HG02885 (cell line): Measurements from ENCODE around the gene C22orf15.

Source experiments
- ATAC-seq: cut with Tn5 transposase; IDR thresholded peaks from one replicate; pipeline ENCODE4 v1.9.1; 2021; ENCODE audit warnings: mild to moderate bottlenecking; ENCODE audit not compliant: unreplicated experiment, poor library complexity

Gene C22orf15

DNA sequence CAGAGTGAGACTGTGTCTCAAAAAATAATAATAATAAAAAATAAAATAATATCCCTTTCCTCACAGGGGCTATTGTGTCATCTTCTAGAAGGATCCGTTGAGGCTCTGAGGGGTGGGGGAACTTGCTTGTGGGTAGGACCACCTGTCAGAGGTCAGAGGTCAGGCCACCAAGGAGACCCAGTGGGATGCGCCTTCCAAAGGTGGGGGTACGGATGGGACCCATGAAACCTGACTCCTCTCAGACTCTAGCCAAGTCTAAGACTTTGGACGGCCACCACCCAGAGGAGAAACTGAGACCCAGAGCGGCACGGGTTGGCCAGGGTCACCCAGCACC lies 9.5 kb downstream of the C22orf15 start:
- no peak for ATAC-seq

DNA sequence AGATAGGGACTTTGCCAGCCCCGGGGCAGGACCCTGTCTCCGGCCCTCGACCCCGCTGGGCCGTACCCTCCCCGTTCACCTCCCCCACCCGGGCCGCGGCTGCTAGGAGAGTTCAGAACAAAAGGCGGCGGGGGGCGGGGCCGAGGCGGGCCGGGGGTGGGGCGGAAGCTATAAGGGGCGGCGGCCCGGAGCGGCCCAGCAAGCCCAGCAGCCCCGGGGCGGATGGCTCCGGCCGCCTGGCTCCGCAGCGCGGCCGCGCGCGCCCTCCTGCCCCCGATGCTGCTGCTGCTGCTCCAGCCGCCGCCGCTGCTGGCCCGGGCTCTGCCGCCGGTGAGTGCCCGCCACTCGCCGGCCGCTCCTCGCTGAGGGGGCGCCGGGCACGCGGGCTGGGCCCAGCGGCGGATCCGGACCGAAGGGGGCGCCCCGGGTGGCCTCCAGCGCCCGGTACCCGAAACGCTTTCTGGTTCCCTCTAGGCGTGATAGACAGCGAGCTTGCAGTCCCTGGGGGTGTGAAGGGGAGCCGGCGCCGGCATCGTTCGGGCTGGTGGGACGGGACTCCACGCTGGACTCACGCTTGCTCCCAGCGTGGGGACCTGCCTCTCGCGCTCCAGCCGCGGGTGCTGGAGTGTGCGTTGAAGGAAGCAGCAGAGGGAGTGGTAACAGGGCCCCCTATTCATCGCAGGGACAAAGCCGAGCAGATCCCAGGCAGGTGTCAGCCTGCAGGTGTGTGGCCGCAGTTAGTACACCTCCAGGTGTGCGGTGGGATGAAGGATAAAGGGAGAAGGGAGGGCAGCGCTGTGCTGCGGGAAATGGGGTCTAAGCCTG lies 10.1 kb downstream of the C22orf15 start, which contains the start of gene MMP11:
Gene MMP11 (plus strand): TSS at position 201 of the 825 bp plus-strand sequence. CDS start 22 bp downstream, at position 223.
- ATAC-seq: no peak

- no peak for ATAC-seq
Observed at GRCh38 chr22:23773483-23774113, 10.8 kb downstream of the C22orf15 start.

DNA sequence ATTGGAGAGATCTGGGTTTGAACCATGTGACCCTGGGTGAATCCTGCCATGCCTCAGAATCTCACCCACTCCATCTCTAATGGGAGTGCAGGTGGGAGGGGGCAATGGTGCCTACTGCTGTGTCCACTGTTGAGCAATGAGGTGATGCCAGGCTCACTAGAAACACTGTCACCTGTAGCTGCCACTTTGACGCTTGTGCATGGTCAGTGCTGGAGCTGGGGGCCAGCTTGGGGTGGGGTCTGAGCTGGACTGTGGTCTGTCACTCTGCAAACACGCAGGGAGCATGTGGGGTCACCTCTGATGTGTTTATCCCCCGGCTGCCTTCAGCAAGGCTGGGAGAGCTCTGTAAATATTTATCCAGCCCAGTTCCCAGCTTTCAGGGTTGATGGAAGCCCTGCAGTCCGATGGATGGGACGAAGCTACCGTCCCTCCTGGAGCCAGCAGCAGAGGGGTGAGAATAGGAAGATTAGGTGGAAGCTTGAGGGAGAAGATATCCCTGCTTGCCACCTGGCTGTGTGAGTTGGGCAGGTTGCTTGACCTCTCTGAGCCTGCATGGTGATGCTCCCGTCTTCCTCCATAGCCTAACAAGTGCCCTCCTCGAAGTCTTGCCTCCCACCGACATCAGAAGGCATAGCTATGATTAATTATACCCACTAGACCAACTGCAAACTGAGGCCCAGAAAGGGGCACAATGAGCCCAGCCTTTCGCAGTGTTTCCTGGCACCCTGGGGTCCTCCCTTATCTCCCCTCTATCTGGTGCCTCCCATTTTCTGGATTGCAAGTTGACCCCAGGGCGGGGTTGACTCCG lies 11.5 kb downstream of the C22orf15 start:
- ATAC-seq: no peak

- ATAC-seq: no peak
Observed at GRCh38 chr22:23774922-23775436, 12.2 kb downstream of the C22orf15 start.

DNA sequence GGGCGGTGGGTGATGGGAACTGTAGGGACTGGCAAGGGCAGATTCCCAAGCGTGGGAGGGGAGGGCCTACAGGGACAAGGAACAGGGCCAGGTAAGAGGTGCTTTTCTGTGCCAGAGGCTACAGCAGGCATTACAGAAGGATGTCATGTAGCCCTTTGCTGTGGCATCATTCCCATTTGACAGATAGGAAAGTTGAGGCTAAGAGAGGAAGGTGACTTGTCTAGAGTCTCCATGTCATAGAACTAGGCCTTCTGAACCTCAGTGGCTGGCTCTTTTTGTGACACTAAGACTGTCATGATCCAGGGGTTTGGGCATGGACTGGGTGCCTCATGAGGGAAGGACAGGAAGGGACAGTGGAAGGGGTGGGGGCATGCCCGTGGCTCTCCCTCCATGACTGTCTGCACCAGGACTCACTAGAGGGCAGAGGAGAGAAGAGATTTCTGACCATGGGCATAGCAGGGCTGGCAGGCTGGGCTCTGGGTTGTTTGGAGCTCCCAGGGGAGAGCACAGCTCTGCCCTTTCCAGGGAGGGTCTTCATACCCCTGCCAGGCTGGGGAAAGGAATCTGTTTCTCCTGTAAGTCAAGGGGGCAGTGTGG lies 13.1 kb downstream of the C22orf15 start:
- ATAC-seq: no peak

GRCh38 chr22:23777776-23778576 lies 15.2 kb downstream of the C22orf15 start:
- ATAC-seq: no peak

GRCh38 chr22:23778577-23778900 lies 15.7 kb downstream of the C22orf15 start:
- no peak for ATAC-seq

GRCh38 chr22:23779083-23779482 lies 16.3 kb downstream of the C22orf15 start:
- no peak for ATAC-seq

GRCh38 chr22:23779731-23780130 lies 16.9 kb downstream of the C22orf15 start:
- ATAC-seq: no peak

GRCh38 chr22:23780146-23780748 lies 17.5 kb downstream of the C22orf15 start:
- no peak for ATAC-seq

DNA sequence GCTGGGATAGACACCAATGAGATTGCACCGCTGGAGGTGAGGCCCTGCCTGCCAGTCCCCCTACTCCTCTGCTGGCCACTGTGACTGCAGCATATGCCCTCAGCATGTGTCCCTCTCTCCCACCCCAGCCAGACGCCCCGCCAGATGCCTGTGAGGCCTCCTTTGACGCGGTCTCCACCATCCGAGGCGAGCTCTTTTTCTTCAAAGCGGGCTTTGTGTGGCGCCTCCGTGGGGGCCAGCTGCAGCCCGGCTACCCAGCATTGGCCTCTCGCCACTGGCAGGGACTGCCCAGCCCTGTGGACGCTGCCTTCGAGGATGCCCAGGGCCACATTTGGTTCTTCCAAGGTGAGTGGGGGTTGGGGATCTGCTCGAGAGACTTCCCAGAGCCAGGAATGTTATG lies 18.3 kb downstream of the C22orf15 start:
- no peak for ATAC-seq

DNA sequence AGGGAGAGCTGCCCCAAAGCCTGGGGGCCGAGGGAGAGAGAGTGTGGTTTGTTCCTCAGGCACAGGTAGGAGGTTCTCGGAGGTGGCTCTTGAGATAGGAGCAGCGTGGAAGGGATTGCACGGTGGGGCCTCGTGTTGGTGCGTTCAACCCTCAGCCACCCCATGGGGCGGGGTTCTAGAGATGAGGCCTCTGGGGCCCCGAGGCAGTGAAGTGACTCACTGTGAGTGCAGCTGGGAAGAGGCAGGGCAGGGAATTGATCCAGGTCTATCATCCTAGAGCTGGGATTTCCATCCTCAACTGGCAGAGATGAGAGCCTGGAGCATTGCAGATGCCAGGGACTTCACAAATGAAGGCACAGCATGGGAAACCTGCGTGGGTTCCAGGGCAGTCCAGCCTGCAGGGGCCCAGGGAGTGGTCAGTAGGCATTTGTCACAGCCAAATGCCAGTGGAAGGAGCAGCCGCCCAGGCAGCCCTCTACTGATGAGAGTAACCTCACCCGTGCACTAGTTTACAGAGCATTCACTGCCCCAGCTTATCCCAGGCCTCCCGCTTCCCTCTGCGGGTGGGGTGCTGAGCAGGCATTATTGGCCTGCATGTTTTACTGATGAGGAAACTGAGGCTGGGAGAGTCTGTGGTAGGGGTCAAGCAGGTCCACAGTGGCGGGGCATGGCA lies 18.9 kb downstream of the C22orf15 start:
- ATAC-seq: no peak

DNA sequence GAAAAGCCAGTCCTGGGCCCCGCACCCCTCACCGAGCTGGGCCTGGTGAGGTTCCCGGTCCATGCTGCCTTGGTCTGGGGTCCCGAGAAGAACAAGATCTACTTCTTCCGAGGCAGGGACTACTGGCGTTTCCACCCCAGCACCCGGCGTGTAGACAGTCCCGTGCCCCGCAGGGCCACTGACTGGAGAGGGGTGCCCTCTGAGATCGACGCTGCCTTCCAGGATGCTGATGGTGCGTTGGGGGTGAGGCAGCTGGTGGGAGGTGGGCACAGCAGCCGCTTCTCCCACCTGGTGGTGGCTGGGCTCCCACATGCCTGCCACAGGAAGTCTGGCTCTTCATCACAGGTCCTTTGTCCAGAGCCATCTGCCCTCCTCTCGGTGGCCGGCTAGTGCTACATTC lies 19.5 kb downstream of the C22orf15 start:
- no peak for ATAC-seq

DNA sequence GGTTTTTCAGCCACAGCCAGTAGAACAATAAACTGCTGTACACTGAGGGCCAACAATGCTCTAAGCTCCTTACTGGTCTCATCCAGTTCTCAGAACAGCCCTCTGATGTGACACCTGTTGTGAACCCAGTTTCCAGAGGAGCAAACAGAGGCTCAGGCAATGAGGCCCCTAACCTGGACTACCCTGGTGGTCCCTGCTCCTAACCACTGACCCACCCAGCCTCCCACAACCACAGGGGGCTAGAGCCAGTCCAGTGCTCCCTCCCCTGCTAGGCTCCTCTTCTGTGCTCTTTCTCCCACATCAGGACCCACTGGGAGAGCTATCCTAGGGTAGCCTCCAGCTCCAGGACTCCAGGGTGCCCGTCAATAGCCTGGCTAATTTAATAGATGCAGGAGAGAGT lies 19.9 kb downstream of the C22orf15 start:
- ATAC-seq: no peak

- ATAC-seq: no peak
Observed at GRCh38 chr22:23783265-23784150, 20.7 kb downstream of the C22orf15 start.

GRCh38 chr22:23784215-23784732 lies 21.5 kb downstream of the C22orf15 start:
- ATAC-seq: no peak

DNA sequence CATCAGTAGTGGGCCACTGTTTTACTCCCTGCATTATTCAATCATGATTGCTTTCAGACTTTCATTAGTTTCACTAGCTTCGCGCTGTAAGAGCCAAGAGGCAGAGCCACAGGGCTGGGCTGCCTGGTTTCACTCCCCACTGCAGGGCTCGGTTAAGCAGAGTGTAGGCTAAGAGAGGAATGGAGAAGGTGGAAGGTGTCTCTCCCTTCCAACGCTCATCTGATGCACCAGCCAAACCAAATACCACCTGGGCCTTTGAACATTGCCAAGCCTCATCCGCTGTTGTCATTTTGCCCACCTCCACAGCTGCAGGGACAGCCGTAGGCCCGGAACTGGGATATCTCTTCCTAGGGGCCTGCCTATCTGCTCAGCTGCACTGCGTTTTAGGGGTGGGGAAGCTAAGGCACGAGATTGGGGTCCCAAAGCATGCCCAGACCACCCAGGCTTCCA lies 23.5 kb downstream of the C22orf15 start:
- ATAC-seq: no peak
